HL-60 (cell line): ENCODE measurements around the gene DVL1.

ENCODE experiments used
- DNase-seq, 2 experiments: peaks; one replicate each; pipeline ENCODE4 v3.0.0-alpha.2; 2010 to 2020; ENCODE audit warnings: low read depth in 1 of 2, low spot score in 1 of 2
- H3K27ac ChIP-seq: fragments of 250-450 bp; sonication (Bioruptor Pico); replicated peaks from 2 replicates; pipeline ENCODE4 v1.5.1; 2020; ENCODE audit warnings: mild to moderate bottlenecking, moderate library complexity
- H3K27me3 ChIP-seq: fragments of 250-450 bp; sonication (Bioruptor Pico); 2 replicates; pipeline ENCODE4 v1.5.1; 2021; ENCODE audit warnings: mild to moderate bottlenecking, moderate library complexity; ENCODE audit not compliant: insufficient read depth, poor library complexity, severe bottlenecking
- H3K4me3 ChIP-seq: replicated peaks from 2 replicates; pipeline ENCODE4 v1.5.1; 2011; ENCODE audit warnings: mild to moderate bottlenecking, control low read depth, low read length; ENCODE audit not compliant: insufficient read depth
- GABPA ChIP-seq: IDR thresholded peaks from 2 replicates; pipeline ENCODE4 v1.6.1; 2012; ENCODE audit warnings: low read depth
- POLR2AphosphoS5 ChIP-seq: IDR thresholded peaks from 2 replicates; pipeline ENCODE4 v1.6.1; 2012; ENCODE audit warnings: low read depth
- REST ChIP-seq: IDR thresholded peaks from 2 replicates; pipeline ENCODE4 v1.6.1; 2012; ENCODE audit warnings: low read depth; ENCODE audit not compliant: insufficient replicate concordance
- SPI1 ChIP-seq: IDR thresholded peaks from 2 replicates; pipeline ENCODE4 v1.6.1; 2012; ENCODE audit warnings: low read depth, mild to moderate bottlenecking, borderline replicate concordance
- TF ChIP-seq, protein P1 (sequence below): IDR thresholded peaks from one replicate; pipeline ENCODE4 v1.5.1; 2011; ENCODE audit warnings: low read length, control low read depth, inconsistent platforms; ENCODE audit not compliant: insufficient read depth

The DVL1 gene

GRCh38 chr1:1340185-1340584 lies 9.0 kb downstream of the DVL1 start:
- H3K4me3 ChIP-seq: no peak overlapping the region
- no peak for DNase-seq
- TF ChIP-seq GABPA (no peak), REST (no peak), POLR2AphosphoS5 (no peak), SPI1 (no peak)
- TF ChIP-seq, protein P1, sequence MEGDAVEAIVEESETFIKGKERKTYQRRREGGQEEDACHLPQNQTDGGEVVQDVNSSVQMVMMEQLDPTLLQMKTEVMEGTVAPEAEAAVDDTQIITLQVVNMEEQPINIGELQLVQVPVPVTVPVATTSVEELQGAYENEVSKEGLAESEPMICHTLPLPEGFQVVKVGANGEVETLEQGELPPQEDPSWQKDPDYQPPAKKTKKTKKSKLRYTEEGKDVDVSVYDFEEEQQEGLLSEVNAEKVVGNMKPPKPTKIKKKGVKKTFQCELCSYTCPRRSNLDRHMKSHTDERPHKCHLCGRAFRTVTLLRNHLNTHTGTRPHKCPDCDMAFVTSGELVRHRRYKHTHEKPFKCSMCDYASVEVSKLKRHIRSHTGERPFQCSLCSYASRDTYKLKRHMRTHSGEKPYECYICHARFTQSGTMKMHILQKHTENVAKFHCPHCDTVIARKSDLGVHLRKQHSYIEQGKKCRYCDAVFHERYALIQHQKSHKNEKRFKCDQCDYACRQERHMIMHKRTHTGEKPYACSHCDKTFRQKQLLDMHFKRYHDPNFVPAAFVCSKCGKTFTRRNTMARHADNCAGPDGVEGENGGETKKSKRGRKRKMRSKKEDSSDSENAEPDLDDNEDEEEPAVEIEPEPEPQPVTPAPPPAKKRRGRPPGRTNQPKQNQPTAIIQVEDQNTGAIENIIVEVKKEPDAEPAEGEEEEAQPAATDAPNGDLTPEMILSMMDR: no peak
- no peaks in the 10 kb centered on the region for H3K27me3 ChIP-seq
- H3K27ac ChIP-seq: no peak overlapping the region

GRCh38 chr1:1338278-1338677 lies 10.9 kb downstream of the DVL1 start:
- Histone ChIP-seq H3K4me3 (no peak overlapping the region), H3K27ac (no peak overlapping the region), H3K27me3 (no peaks in the 10 kb centered on the region)
- no peak for DNase-seq
- no peak for TF ChIP-seq POLR2AphosphoS5
- no peak for TF ChIP-seq REST
- TF ChIP-seq GABPA: no peak
- TF ChIP-seq, protein P1: no peak
- no peak for TF ChIP-seq SPI1

DNA sequence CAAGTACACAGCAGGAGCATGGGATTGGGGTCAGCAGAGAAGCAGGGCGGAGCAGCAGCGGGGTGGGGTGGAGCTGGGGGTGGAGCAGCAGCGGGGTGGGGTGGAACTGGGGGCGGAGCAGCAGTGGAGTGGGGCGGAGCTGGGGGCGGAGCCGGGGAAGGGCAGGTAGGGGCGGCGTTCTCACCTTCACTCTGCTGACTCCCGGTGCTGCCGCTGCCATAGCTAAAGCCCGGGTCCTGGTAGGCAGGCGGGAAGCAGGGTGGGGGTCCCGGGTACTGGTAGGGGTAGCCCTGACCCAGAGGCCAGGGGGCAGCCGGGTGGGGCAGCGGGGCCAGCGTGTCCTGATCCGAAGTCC lies 11.4 kb downstream of the DVL1 start:
- TF ChIP-seq REST: no peak
- TF ChIP-seq, protein P1: no peak
- TF ChIP-seq GABPA: no peak
- TF ChIP-seq POLR2AphosphoS5: no peak
- no peak for TF ChIP-seq SPI1
- H3K27ac ChIP-seq: no peak overlapping the region
- no peaks in the 10 kb centered on the region for H3K27me3 ChIP-seq
- H3K4me3 ChIP-seq: no peak overlapping the region
- DNase-seq: no peak
